Measurements from ENCODE around the gene CREB3L4. TPM values are rescaled to one million over a fixed set of nuclear protein-coding genes. Genes with fewer than 3 reads are reported as not detected.

Gene CREB3L4
- total and polyA plus RNA-seq, 2 donors (not counting 3 experiments of a cell fraction or from before 2014, with no cell fraction given), result 8.1 to 12.1 TPM

GRCh38 chr1:154000420-154000819 lies 32.7 kb downstream of the CREB3L4 start:
- TF ChIP-seq POLR2AphosphoS5 (IDR thresholded peaks at IDR 0.05; ENCODE audit: insufficient read depth, low read depth, low read length), result no peak
- TF ChIP-seq EZH2 (IDR thresholded peaks at IDR 0.05; ENCODE audit: borderline replicate concordance, low read depth, low read length, severe bottlenecking), result no peak
- no peak for TF ChIP-seq POLR2A (IDR thresholded peaks at IDR 0.05; ENCODE audit: low read depth, low read length)
- TF ChIP-seq GATA2 (IDR thresholded peaks at IDR 0.05; ENCODE audit: insufficient read depth, insufficient read length, low read depth, low read length), result no peak
- no peak for TF ChIP-seq CTCF (IDR thresholded peaks at IDR 0.05; ENCODE audit: extremely low read depth in 1 of 2, insufficient read depth in 1 of 2, low read depth in 1 of 2, low read length in 2 of 2)
- no peak for TF ChIP-seq MAX (IDR thresholded peaks at IDR 0.05; ENCODE audit: insufficient read depth, insufficient read length)
- TF ChIP-seq FOS (IDR thresholded peaks at IDR 0.05; ENCODE audit: borderline replicate concordance, insufficient read depth, low read length), result no peak
- no peak for TF ChIP-seq JUN (IDR thresholded peaks at IDR 0.05; ENCODE audit: borderline replicate concordance, insufficient read depth, insufficient read length, low read depth)
- no peak for TF ChIP-seq MYC (IDR thresholded peaks at IDR 0.05; ENCODE audit: low read depth, low read length)
- H3K4me2 ChIP-seq (ENCODE audit: insufficient read depth, low read length), result no peak overlapping the region
- H3K27ac ChIP-seq (ENCODE audit: insufficient read depth, low read depth, low read length), result no peak overlapping the region
- H4K20me1 ChIP-seq (replicated peaks; ENCODE audit: control insufficient read depth, extremely low read depth, insufficient read depth, low read length), result no peaks in the 10 kb centered on the region
- ChIA-PET POLR2A (interaction anchor here (2.1 kb wide), 1 partner anchor 10 kb away, joined by 6 read pairs; the partner anchor contains the start of gene RPS27), CTCF (no interaction called here)
- DNase-seq (ENCODE audit: low read depth, low spot score), result no peak
- no peaks in the 10 kb centered on the region for H3K79me2 ChIP-seq (ENCODE audit: control insufficient read depth, insufficient read depth, low read length)
- H3K27me3 ChIP-seq (ENCODE audit: control insufficient read depth in 2 of 2, insufficient read depth in 2 of 2, low read length in 2 of 2), result no peaks in the 10 kb centered on the region
- H3K4me1 ChIP-seq (ENCODE audit: control insufficient read depth, extremely low read depth, insufficient read depth, low read length), result no peaks in the 10 kb centered on the region
- no peaks in the 10 kb centered on the region for H3K9me1 ChIP-seq (replicated peaks; ENCODE audit: control insufficient read depth, extremely low read depth, insufficient read depth, low read length)
- no TSS peak for BruUV-seq (replicated peaks)
- H3K4me3 ChIP-seq (replicated peaks in 1 of 3; ENCODE audit: insufficient read depth in 1 of 3, low read depth in 1 of 3, low read length in 3 of 3), result no peak overlapping the region
- intact Hi-C loops (cut with micrococcal nuclease), result no loop called here
- H2AFZ ChIP-seq (ENCODE audit: low read depth, low read length), result no peak overlapping the region
- no peaks in the 10 kb centered on the region for H3K36me3 ChIP-seq (ENCODE audit: control insufficient read depth in 2 of 2, extremely low read depth in 1 of 2, insufficient read depth in 2 of 2, low read length in 2 of 2)
- H3K9ac ChIP-seq (replicated peaks; ENCODE audit: extremely low read depth, insufficient read depth, low read length), result no peak overlapping the region
- dilution Hi-C loops (cut with MboI; ENCODE audit: extremely low pct_ligation_motif_present, low sequenced_read_pairs), result no loop called here
- FAIRE-seq, result no peak
- no peaks in the 10 kb centered on the region for H3K9me3 ChIP-seq (replicated peaks; ENCODE audit: control insufficient read depth, insufficient read depth, low read length)

Measured in endothelial cell of umbilical vein (primary cell).